K562 (cell line): ENCODE results near the gene ZNF286A. TPM values are rescaled to one million over a fixed set of nuclear protein-coding genes. Genes with fewer than 3 reads are reported as not detected.
"Not testable (repeated sequence)": the region's sequence is repeated elsewhere in the genome, so short reads cannot be mapped to it uniquely, and the experiment has no call there.

Source experiments
- ATAC-seq: fragments of 200-7000 bp; cut with Tn5 transposase; 3 replicates; pipeline ENCODE4 v1.9.1; 2020; ENCODE audit warnings: moderate library complexity
- BruUV-seq: library from RNA; stranded (reverse); fragments of 400-500 nt; replicated peaks from 2 replicates; lab custom pipeline; 2021; lab: Mats Ljungman, UMichigan
- CTCF ChIA-PET: fragments of 300-600 bp; formaldehyde crosslinking; extraction: SDS; loops from one replicate; lab custom pipeline; 2021; ENCODE audit warnings: low intra/inter-chr PET ratio; lab: Yijun Ruan, JAX
- POLR2A ChIA-PET: fragments of 300-600, 350-650 bp; sonication (Branson Sonifier 250); formaldehyde crosslinking; extraction: SDS; loops from one replicate; lab custom pipeline; 2021; ENCODE audit warnings: antibody characterized with exemption, inconsistent platforms; lab: Yijun Ruan, JAX
- DNase-seq, 4 experiments: peaks; one replicate each; pipeline versions ENCODE4 v3.0.0 to v3.0.0-alpha.2; 2011 to 2018; ENCODE audit warnings: low spot score in 3 of 4, mixed read lengths in 3 of 4; ENCODE audit errors: extremely low read depth in 1 of 4
- FAIRE-seq: peaks from 2 replicates; lab custom pipeline; 2011; peaks lifted over from hg19 to GRCh38; lab: Jason Lieb, UNC
- H2AFZ ChIP-seq: 2 replicates; pipeline ENCODE4 v1.6.0; 2011; ENCODE audit warnings: low read depth, low read length, control low read depth, inconsistent platforms
- H3K27ac ChIP-seq: fragments of 200-600 bp; 3 replicates; pipeline ENCODE4 v1.8.0; 2011; ENCODE audit warnings: low read depth, mild to moderate bottlenecking, control low read depth, inconsistent platforms, low read length, moderate library complexity, mixed read lengths; ENCODE audit errors: extremely low read depth
- H3K27me3 ChIP-seq, 2 experiments: fragments of 300-600 bp in 1 of 2; 2 replicates in 1 of 2; 3 replicates in 1 of 2; pipeline versions ENCODE4 v1.6.0 to v1.8.0; 2011; ENCODE audit warnings: inconsistent platforms in 2 of 2, low read length in 2 of 2, mild to moderate bottlenecking in 1 of 2, mixed read lengths in 1 of 2, moderate library complexity in 1 of 2; ENCODE audit not compliant: control insufficient read depth in 2 of 2, insufficient read depth in 2 of 2
- H3K36me3 ChIP-seq: fragments of 300-600 bp; 3 replicates; pipeline ENCODE4 v1.8.0; 2011; ENCODE audit warnings: mild to moderate bottlenecking, low read length, inconsistent platforms; ENCODE audit not compliant: control insufficient read depth, insufficient read depth
- H3K4me1 ChIP-seq, 2 experiments: fragments of 200-600 bp in 1 of 2; replicated peaks in 1 of 2; 2 replicates in 1 of 2; 3 replicates in 1 of 2; pipeline versions ENCODE4 v1.5.1 to v1.8.0; 2011; ENCODE audit warnings: inconsistent platforms in 2 of 2, low read length in 2 of 2, mild to moderate bottlenecking in 1 of 2, mixed read lengths in 1 of 2, moderate library complexity in 1 of 2; ENCODE audit not compliant: control insufficient read depth in 2 of 2, insufficient read depth in 2 of 2
- H3K4me2 ChIP-seq: 2 replicates; pipeline ENCODE4 v1.6.1; 2011; ENCODE audit warnings: low read length, control low read depth, inconsistent platforms, mixed read lengths; ENCODE audit not compliant: insufficient read depth
- H3K4me3 ChIP-seq: fragments of 200-600 bp; sonication (generic), shearing (Covaris generic); 2 replicates; pipeline ENCODE4 v1.5.1; 2016; ENCODE audit warnings: control low read depth, inconsistent platforms
- H3K79me2 ChIP-seq: fragments of 200-600 bp; 3 replicates; pipeline ENCODE4 v1.8.0; 2011; ENCODE audit warnings: low read length, inconsistent platforms; ENCODE audit not compliant: control insufficient read depth, insufficient read depth
- H3K9ac ChIP-seq, 2 experiments: 2 replicates each; pipeline versions ENCODE4 v1.6.0 to v1.6.1; 2011; ENCODE audit warnings: low read depth in 2 of 2, low read length in 2 of 2, control low read depth in 1 of 2, inconsistent platforms in 1 of 2, mild to moderate bottlenecking in 1 of 2, mixed read lengths in 1 of 2; ENCODE audit not compliant: insufficient read depth in 1 of 2
- H3K9me1 ChIP-seq: one replicate; pipeline ENCODE4 v1.6.0; 2011; ENCODE audit warnings: inconsistent platforms, mild to moderate bottlenecking, low read length, moderate library complexity; ENCODE audit not compliant: control insufficient read depth, insufficient read depth
- H3K9me3 ChIP-seq: replicated peaks from 2 replicates; pipeline ENCODE4 v1.5.1; 2011; ENCODE audit warnings: low read depth, low read length, inconsistent platforms; ENCODE audit not compliant: control insufficient read depth, insufficient read depth
- H4K20me1 ChIP-seq: replicated peaks from 2 replicates; pipeline ENCODE4 v1.6.1; 2011; ENCODE audit warnings: low read length, inconsistent platforms, mixed read lengths; ENCODE audit not compliant: control insufficient read depth, insufficient read depth
- WGBS: fragments of 100-300 bp; shearing (Covaris generic); methylation state at CpG from one replicate; pipeline ENCODE4 v1.1.6; 2016; ENCODE audit warnings: low coverage, mixed read lengths; ENCODE audit not compliant: insufficient coverage; ENCODE audit errors: missing lambda C conversion rate; 5-methylcytosine and 5-hydroxymethylcytosine counted together
- in situ Hi-C: fragments of 300-500 bp; cut with MboI; formaldehyde crosslinking; loops from 4 replicates; pipeline ENCODE4 v1.15.0; 2018; ENCODE audit warnings: inconsistent platforms, mixed read lengths
- intact Hi-C: fragments of 100-400 bp; cut with micrococcal nuclease; formaldehyde crosslinking; loops from 2 replicates; pipeline ENCODE4 v1.14.2; 2022
- polyA plus RNA-seq, 8 experiments: library from polyadenylated mRNA; depleted of rRNA in 4 of 8; stranded (reverse) in 5 of 8; unstranded in 3 of 8; fragments of >200 nt; fragmentation: Nextera tagmentation in 2 of 8; fragmentation: Illumina TruSeq in 1 of 8; extraction: Ambion mirVana in 2 of 8; extraction: Trizol in 1 of 8; gene quantifications; 2 replicates each; pipeline versions ENCODE4 v1.2.1 to v1.2.3, GENCODE V29; 2011 to 2014; ENCODE audit warnings: inconsistent platforms in 1 of 8, missing spikeins in 1 of 8
- total RNA-seq, 7 experiments: library from RNA; depleted of rRNA in 6 of 7; stranded (reverse); fragments of >200 nt in 6 of 7; fragmentation: Illumina TruSeq in 2 of 7; extraction: Trizol in 2 of 7; gene quantifications; 2 replicates each; pipeline versions ENCODE4 v1.2.1 to v1.2.3, GENCODE V29; 2011 to 2021; ENCODE audit warnings: low replicate concordance in 1 of 7

ZNF286A gene
- total and polyA plus RNA-seq, 9 of the 15 experiments (the other 6 are each of a cell fraction or from before 2014, with no cell fraction given), result 9.0 to 23.1 (median 16.6) TPM

DNA sequence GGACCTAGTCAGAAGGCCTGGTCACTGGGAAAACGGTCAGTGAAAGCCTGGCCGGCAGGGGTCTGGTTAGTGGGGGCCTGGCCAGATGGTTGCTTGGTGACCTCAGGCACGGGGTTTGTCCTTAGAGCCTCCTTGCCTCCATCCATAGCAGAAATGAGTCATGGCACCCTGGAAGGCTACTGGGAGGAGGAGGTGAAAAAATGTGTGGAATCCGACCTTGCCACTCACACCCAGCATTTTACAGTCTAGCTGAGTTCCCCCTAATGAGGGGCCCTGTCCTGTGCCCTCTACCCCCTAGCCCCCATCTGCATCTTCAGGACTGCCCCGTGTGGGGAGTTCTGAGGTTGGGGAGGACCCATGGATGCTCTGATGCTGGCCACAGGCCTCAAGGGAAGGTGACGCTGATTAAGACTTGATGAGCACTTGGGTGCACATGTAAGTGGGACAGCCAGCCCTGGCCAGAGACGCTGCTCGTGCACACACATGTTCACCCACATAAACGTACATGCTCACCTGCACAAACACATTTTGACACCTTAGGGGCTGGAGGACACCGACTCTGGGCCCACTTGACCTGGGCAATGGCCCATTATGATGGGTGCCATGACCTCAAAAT lies 33.7 kb downstream of the ZNF286A start:
- peak; percentile 11 for FAIRE-seq
- CTCF ChIA-PET, H3K79me2 ChIP-seq, in situ Hi-C loops, intact Hi-C loops, H3K4me2 ChIP-seq, H3K4me3 ChIP-seq, H3K36me3 ChIP-seq, H4K20me1 ChIP-seq, ATAC-seq, POLR2A ChIA-PET, BruUV-seq, H3K27ac ChIP-seq, H2AFZ ChIP-seq, H3K9ac ChIP-seq, H3K9me3 ChIP-seq, H3K9me1 ChIP-seq, DNase-seq, H3K27me3 ChIP-seq, H3K4me1 ChIP-seq: not testable (repeated sequence)
- WGBS, result 8% methylated on average over 4 of the region's 10 CpGs

DNA sequence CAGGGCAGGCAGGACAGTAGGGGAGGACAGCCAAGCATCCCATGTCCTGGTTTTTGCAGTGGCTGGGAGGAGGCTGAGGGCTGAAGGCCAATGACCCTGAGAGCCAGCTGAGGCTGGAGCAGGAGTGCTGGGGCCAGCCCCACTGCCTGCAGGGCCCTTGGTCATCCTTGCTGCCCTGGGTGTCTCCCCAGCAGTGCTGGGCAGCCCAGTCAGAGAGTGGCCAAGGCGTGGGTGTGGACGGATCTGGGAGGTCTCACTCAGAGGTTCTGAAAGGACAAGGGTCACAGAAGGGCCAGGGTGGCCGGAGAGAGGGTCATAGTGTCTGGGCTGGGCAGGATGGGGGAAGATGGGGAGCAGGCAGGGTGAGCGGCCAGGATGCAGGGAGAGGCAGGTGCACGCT lies 37.0 kb downstream of the ZNF286A start:
- H3K27me3 ChIP-seq, H2AFZ ChIP-seq, CTCF ChIA-PET, H3K4me3 ChIP-seq, H3K4me1 ChIP-seq, BruUV-seq, H3K9me3 ChIP-seq, in situ Hi-C loops, H3K27ac ChIP-seq, H4K20me1 ChIP-seq, ATAC-seq, intact Hi-C loops, DNase-seq, H3K9me1 ChIP-seq, H3K9ac ChIP-seq, H3K36me3 ChIP-seq, FAIRE-seq, H3K79me2 ChIP-seq, H3K4me2 ChIP-seq, POLR2A ChIA-PET: not testable (repeated sequence)
- no CpG with 5 or more reads among the region's 5 CpGs for WGBS
